ENCODE measurements around the gene TBC1D14. TPM values are rescaled to one million over a fixed set of nuclear protein-coding genes. Genes with fewer than 3 reads are reported as not detected.

The TBC1D14 gene
- total RNA-seq, 2 donors from 2014 or later = 42.3 to 43.5 TPM

DNA sequence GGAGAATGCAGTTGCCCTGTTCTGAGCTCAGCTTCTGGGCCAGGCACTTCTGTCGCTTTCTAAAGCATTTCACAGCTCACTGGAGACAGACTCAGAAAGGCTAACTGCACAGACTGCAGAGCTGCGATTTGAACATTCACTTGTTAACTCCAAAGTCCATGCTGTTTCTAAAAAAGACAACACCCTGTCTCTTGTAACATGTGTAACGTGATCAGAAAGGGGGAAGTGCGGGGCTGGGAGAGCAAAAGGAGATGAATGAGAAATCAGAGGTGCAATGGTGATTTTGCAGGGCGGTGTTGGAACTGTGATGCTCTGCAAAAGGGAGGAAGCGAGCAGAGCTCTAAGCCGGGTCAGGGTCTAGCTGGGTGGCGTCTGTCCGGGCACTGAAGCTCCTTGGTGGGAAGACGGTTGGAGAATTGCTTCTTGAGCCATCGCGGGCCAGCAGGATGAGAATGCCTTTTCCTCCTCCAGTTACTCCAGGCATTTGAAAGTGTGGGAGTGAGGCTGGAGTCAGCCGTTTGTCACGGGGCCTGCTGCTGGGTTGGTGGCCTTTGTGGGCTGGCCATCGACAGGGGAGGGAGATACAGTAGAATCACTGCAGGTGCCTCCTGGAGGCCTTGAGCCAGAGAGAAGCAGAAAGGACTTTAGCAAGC lies 20.3 kb downstream of the TBC1D14 start:
- Mint-ChIP-seq H3K27ac (no peak overlapping the region), H3K4me1 (peaks cover 28% of the 10 kb centered on the region), H3K27me3 (ENCODE audit: insufficient read depth) (no peaks in the 10 kb centered on the region), H3K9me3 (no peaks in the 10 kb centered on the region), H3K4me3 (no peak overlapping the region), H3K36me3 (ENCODE audit: low read depth) (peaks cover 30% of the 10 kb centered on the region)
- Histone ChIP-seq H3K4me3 (ENCODE audit: low read length) (no peak overlapping the region), H3K4me1 (ENCODE audit: control insufficient read depth, insufficient read depth, low read length) (no peaks in the 10 kb centered on the region), H3K27me3 (ENCODE audit: control insufficient read depth, insufficient read depth, low read length, poor library complexity, severe bottlenecking) (no peaks in the 10 kb centered on the region), H3K9me3 (ENCODE audit: control insufficient read depth, low read length) (no peaks in the 10 kb centered on the region), H3K9ac (ENCODE audit: extremely low read depth, low read length, poor library complexity, severe bottlenecking) (no peak overlapping the region), H3K27ac (ENCODE audit: low read depth, low read length) (peak overlapping the region; percentile 2), H3K36me3 (ENCODE audit: control insufficient read depth, insufficient read depth, low read length) (no peaks in the 10 kb centered on the region)
- WGBS, 2 experiments (ENCODE audit: insufficient coverage in 1 of 2, insufficient read length in 1 of 2) = 88 to 90% methylated on average over 11 to 15 of the region's 15 CpGs
- TF ChIP-seq, protein P1, sequence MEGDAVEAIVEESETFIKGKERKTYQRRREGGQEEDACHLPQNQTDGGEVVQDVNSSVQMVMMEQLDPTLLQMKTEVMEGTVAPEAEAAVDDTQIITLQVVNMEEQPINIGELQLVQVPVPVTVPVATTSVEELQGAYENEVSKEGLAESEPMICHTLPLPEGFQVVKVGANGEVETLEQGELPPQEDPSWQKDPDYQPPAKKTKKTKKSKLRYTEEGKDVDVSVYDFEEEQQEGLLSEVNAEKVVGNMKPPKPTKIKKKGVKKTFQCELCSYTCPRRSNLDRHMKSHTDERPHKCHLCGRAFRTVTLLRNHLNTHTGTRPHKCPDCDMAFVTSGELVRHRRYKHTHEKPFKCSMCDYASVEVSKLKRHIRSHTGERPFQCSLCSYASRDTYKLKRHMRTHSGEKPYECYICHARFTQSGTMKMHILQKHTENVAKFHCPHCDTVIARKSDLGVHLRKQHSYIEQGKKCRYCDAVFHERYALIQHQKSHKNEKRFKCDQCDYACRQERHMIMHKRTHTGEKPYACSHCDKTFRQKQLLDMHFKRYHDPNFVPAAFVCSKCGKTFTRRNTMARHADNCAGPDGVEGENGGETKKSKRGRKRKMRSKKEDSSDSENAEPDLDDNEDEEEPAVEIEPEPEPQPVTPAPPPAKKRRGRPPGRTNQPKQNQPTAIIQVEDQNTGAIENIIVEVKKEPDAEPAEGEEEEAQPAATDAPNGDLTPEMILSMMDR (conservative IDR thresholded peaks at IDR 0.05) = no peak
- DNase-seq = no peak

DNA sequence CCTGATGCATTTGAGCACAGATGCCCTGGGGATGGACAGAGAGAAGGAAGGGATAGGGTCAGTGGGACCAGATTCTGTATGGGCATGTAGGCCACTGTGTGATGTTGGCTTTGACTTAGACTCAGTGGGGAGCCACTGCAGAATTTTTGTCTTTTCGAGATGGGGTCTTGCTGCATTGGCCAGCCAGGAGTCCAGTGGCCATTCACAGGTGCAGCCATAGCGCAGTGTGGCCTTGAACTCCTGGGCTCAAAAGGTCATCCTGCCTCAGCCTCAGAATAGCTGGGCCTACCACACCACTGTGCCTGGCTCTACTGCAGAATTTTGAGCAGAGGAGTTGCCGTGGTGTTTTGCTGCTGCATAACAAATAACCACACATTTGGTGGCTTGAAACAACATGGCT lies 22.8 kb downstream of the TBC1D14 start:
- Mint-ChIP-seq H3K9me3 (no peaks in the 10 kb centered on the region), H3K4me1 (peaks cover 23% of the 10 kb centered on the region), H3K27me3 (ENCODE audit: insufficient read depth) (no peaks in the 10 kb centered on the region)

DNA sequence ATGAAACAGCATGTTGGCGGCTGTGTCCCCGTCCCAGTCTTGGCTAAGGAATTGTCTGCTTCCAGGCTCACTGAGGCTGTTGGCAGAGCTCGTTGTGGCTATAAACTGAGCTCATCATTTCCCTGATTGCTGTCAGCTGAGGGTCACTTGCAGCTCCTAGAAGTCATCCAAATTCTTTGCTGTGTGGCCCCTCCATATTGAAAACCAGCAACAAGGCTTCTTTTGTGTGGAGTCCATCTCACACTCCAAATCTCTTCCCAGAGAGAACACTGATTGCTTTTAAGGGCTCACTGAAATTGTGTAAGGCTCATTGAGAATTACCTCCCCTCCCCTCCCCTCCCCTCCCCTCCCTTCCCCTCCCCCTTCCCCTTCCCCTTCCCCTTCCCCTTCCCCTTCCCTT lies 23.3 kb downstream of the TBC1D14 start:
- DNase-seq = no peak
- Histone ChIP-seq H3K4me1 (ENCODE audit: control insufficient read depth, insufficient read depth, low read length) (no peaks in the 10 kb centered on the region), H3K9ac (ENCODE audit: extremely low read depth, low read length, poor library complexity, severe bottlenecking) (no peak overlapping the region), H3K27ac (ENCODE audit: low read depth, low read length) (no peak overlapping the region), H3K9me3 (ENCODE audit: control insufficient read depth, low read length) (no peaks in the 10 kb centered on the region), H3K27me3 (ENCODE audit: control insufficient read depth, insufficient read depth, low read length, poor library complexity, severe bottlenecking) (no peaks in the 10 kb centered on the region), H3K4me3 (ENCODE audit: low read length) (no peak overlapping the region), H3K36me3 (ENCODE audit: control insufficient read depth, insufficient read depth, low read length) (no peaks in the 10 kb centered on the region)
- no peak overlapping the region for H3K27ac Mint-ChIP-seq
- TF ChIP-seq, protein P1 (conservative IDR thresholded peaks at IDR 0.05) = no peak
- peaks cover 22% of the 10 kb centered on the region for H3K36me3 Mint-ChIP-seq (ENCODE audit: low read depth)
- peaks cover 23% of the 10 kb centered on the region for H3K4me1 Mint-ChIP-seq
- no peaks in the 10 kb centered on the region for H3K27me3 Mint-ChIP-seq (ENCODE audit: insufficient read depth)
- WGBS, 2 experiments (ENCODE audit: insufficient coverage in 1 of 2, insufficient read length in 1 of 2) = 94 to 96% methylated on average over 3 of the region's 3 CpGs
- no peaks in the 10 kb centered on the region for H3K9me3 Mint-ChIP-seq
- H3K4me3 Mint-ChIP-seq = no peak overlapping the region

More for the DNA sequence above, 22.8 kb downstream of the TBC1D14 start:
- Histone ChIP-seq H3K4me3 (ENCODE audit: low read length) (no peak overlapping the region), H3K9ac (ENCODE audit: extremely low read depth, low read length, poor library complexity, severe bottlenecking) (no peak overlapping the region), H3K36me3 (ENCODE audit: control insufficient read depth, insufficient read depth, low read length) (no peaks in the 10 kb centered on the region), H3K27ac (ENCODE audit: low read depth, low read length) (no peak overlapping the region), H3K4me1 (ENCODE audit: control insufficient read depth, insufficient read depth, low read length) (no peaks in the 10 kb centered on the region), H3K9me3 (ENCODE audit: control insufficient read depth, low read length) (no peaks in the 10 kb centered on the region), H3K27me3 (ENCODE audit: control insufficient read depth, insufficient read depth, low read length, poor library complexity, severe bottlenecking) (no peaks in the 10 kb centered on the region)
- H3K36me3 Mint-ChIP-seq (ENCODE audit: low read depth) = peaks cover 22% of the 10 kb centered on the region
- H3K27ac Mint-ChIP-seq = no peak overlapping the region
- 94 to 97% methylated on average over 3 of the region's 3 CpGs for WGBS, 2 experiments (ENCODE audit: insufficient coverage in 1 of 2, insufficient read length in 1 of 2)
- DNase-seq = no peak
- no peak overlapping the region for H3K4me3 Mint-ChIP-seq
- TF ChIP-seq, protein P1 (conservative IDR thresholded peaks at IDR 0.05) = no peak

All from endodermal cell (in vitro differentiated cells).